Psoas muscle (tissue), 8 donors: ENCODE data around the gene NDC80. TPM values are rescaled to one million over a fixed set of nuclear protein-coding genes. Genes with fewer than 3 reads are reported as not detected.

Source experiments
- ATAC-seq, 4 donors: fragments of 200-7000 bp; cut with Tn5 transposase; one replicate each; pipeline ENCODE4 v1.9.1; 2020; ENCODE audit warnings: moderate library complexity in 3 of 4, mild to moderate bottlenecking in 2 of 4
- DNase-seq, 2 donors: peaks; one replicate each; pipeline ENCODE4 v3.0.0-alpha.2; 2020
- H3K27ac ChIP-seq: fragments of 200-600 bp; one replicate; pipeline ENCODE4 v1.8.0; 2022
- H3K27me3 ChIP-seq, 3 donors: fragments of 200-600 bp in 1 of 3; one replicate each; pipeline versions ENCODE4 v1.6.1 to v1.8.0; 2013 to 2022; ENCODE audit warnings: low read length in 2 of 3, mild to moderate bottlenecking in 2 of 3, moderate library complexity in 1 of 3; ENCODE audit not compliant: insufficient read depth in 3 of 3
- H3K36me3 ChIP-seq, 2 donors: fragments of 200-600 bp in 1 of 2; one replicate each; pipeline versions ENCODE4 v1.6.1 to v1.8.0; 2013 to 2022; ENCODE audit warnings: low read depth in 1 of 2, mild to moderate bottlenecking in 1 of 2, moderate library complexity in 1 of 2; ENCODE audit not compliant: insufficient read depth in 1 of 2
- H3K4me1 ChIP-seq: fragments of 200-600 bp; one replicate; pipeline ENCODE4 v1.8.0; 2022
- H3K4me3 ChIP-seq: fragments of 200-600 bp; one replicate; pipeline ENCODE4 v1.8.0; 2022; ENCODE audit warnings: mild to moderate bottlenecking
- H3K9me3 ChIP-seq: fragments of 200-600 bp; one replicate; pipeline ENCODE4 v1.8.0; 2022
- WGBS, 3 donors: extraction: QIAGEN DNeasy Blood & Tissue Kit; methylation state at CpG; one replicate each; pipeline versions ENCODE4 v1.1.6 to v1.1.7; 2013; 5-methylcytosine and 5-hydroxymethylcytosine counted together
- intact Hi-C, 2 donors: fragments of 100-400 bp; cut with DNase I; formaldehyde crosslinking; loops; one replicate each; pipeline versions ENCODE4 v1.11.0 to v1.14.2; 2022
- polyA plus RNA-seq, 3 donors: library from polyadenylated mRNA; stranded (reverse); fragments of 200-250 nt; gene quantifications; one replicate each; pipeline ENCODE4 v1.2.3, GENCODE V29; 2013
- total RNA-seq, 4 donors: library from RNA; stranded (reverse); fragmentation: NEBNext Ultra II Directional in 2 of 4; extraction: Animal tissue kit (Norgen Biotek cat#: 25700) in 2 of 4; gene quantifications; one replicate each; pipeline versions ENCODE4 v1.2.1 to v1.2.4, GENCODE V29; 2021 to 2023
- TF ChIP-seq, protein P1 (sequence below): fragments of 200-600 bp; IDR thresholded peaks from one replicate; pipeline ENCODE4 v1.8.0; 2022; ENCODE audit warnings: antibody characterized with exemption
- donor health status: healthy with polysubstance abuse.
- donor health status: DM: no; HTN: no; CAD: no; lungs with moderate emphysema.
- donor health status: Bipolar disorder and iron deficiency.
- donor health status: healthy.
- donor health status: DM: yes; HTN: yes; CAD: no.
- donor health status: DM: no; HTN: no; CAD: no.
- donor health status: DM: no; HTN: no; CAD: no.
- donor health status: DM: yes; HTN: yes; CAD: no.

The NDC80 gene
- total and polyA plus RNA-seq, 7 donors, result 0.12 to 0.42 (median 0.17) TPM; not detected in 2

DNA sequence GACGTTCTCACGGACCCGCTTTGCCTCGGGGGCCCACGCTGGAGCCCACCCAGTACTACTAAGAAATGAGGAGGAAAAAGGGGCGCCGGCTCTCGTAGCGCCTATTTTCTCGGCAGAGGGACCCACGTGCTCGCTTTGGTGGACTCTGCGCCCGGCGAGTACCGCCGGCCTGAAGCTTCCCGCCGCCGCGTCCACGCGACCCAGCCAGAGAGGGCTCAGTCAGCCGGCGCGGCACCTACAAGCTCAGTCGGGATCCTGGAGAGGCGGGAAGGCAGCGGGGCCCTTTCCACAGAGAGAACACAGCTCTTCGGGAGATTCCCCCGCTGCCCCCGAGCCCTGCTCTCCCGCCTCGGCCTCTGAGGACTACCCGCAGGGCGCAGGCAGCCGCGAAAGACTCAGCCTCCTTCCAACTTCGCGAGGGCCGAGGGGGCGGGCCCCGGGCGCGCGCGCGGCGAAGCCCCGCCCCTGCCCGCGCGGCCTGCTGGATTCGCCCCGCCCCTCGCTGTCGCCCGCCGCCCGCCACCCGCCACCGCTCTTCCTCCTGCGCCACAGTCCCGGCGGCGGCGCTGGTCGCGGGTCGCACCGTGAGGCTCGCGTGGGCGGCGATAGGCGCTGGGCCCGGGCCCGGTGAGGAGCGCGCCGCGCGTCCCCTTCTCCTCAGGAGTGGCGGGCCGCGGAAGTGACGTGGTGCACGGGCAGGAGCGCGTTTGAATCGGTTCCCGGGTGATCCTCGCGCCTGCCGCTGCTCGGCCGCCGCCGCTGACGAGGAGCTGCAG lies 84.0 kb downstream of the NDC80 start, which contains the start of gene SMCHD1:
Gene SMCHD1, plus strand, starts transcription at position 549 of the 776 bp plus-strand sequence. CDS start 350 bp downstream, outside the sequence.
- Histone ChIP-seq H3K4me3 (peak within 1 kb of the TSS; percentile 90), H3K27ac (peak within 1 kb of the TSS; percentile 96), H3K36me3 (no peaks in the 10 kb centered on the region), H3K4me1 (peaks cover 22% of the 10 kb centered on the region), H3K9me3 (no peaks in the 10 kb centered on the region), H3K27me3 (no peaks in the 10 kb centered on the region)
- peak; percentile 88 to 92 (median 91) for ATAC-seq
- intact Hi-C loops, result loop anchor here (5.0 to 10.0 kb wide), 3 partner anchors 83 to 592 kb away; partner anchors contain the start of genes METTL4 (in 1 of the 2), MYL12A (in 1 of the 2) and NDC80 (in 1 of the 2)
- DNase-seq, result peak; percentile 93 to 96
- WGBS, 3 donors, result 0 to 1% (median 1%) methylated on average over 68 to 99 of the region's 100 CpGs
- TF ChIP-seq, protein P1, sequence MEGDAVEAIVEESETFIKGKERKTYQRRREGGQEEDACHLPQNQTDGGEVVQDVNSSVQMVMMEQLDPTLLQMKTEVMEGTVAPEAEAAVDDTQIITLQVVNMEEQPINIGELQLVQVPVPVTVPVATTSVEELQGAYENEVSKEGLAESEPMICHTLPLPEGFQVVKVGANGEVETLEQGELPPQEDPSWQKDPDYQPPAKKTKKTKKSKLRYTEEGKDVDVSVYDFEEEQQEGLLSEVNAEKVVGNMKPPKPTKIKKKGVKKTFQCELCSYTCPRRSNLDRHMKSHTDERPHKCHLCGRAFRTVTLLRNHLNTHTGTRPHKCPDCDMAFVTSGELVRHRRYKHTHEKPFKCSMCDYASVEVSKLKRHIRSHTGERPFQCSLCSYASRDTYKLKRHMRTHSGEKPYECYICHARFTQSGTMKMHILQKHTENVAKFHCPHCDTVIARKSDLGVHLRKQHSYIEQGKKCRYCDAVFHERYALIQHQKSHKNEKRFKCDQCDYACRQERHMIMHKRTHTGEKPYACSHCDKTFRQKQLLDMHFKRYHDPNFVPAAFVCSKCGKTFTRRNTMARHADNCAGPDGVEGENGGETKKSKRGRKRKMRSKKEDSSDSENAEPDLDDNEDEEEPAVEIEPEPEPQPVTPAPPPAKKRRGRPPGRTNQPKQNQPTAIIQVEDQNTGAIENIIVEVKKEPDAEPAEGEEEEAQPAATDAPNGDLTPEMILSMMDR, result no peak

GRCh38 chr18:2655954-2656236 lies 84.5 kb downstream of the NDC80 start:
- H3K4me3 ChIP-seq, result peak overlapping the region; percentile 90
- peak overlapping the region; percentile 96 for H3K27ac ChIP-seq
- no peaks in the 10 kb centered on the region for H3K36me3 ChIP-seq
- no peaks in the 10 kb centered on the region for H3K27me3 ChIP-seq
- DNase-seq (peak; percentile 49 to 77), ATAC-seq (peak in 1 of 4 donors; percentile 17)
- intact Hi-C loops, result loop anchor here (5.0 to 10.0 kb wide), 3 partner anchors 84 to 591 kb away; partner anchors contain the start of genes METTL4 (in 1 of the 2), MYL12A (in 1 of the 2) and NDC80 (in 1 of the 2)
- WGBS, 3 donors, result 0% methylated on average over 27 to 37 of the region's 37 CpGs
- TF ChIP-seq, protein P1, result no peak
- no peaks in the 10 kb centered on the region for H3K9me3 ChIP-seq
- peaks cover 22% of the 10 kb centered on the region for H3K4me1 ChIP-seq

DNA sequence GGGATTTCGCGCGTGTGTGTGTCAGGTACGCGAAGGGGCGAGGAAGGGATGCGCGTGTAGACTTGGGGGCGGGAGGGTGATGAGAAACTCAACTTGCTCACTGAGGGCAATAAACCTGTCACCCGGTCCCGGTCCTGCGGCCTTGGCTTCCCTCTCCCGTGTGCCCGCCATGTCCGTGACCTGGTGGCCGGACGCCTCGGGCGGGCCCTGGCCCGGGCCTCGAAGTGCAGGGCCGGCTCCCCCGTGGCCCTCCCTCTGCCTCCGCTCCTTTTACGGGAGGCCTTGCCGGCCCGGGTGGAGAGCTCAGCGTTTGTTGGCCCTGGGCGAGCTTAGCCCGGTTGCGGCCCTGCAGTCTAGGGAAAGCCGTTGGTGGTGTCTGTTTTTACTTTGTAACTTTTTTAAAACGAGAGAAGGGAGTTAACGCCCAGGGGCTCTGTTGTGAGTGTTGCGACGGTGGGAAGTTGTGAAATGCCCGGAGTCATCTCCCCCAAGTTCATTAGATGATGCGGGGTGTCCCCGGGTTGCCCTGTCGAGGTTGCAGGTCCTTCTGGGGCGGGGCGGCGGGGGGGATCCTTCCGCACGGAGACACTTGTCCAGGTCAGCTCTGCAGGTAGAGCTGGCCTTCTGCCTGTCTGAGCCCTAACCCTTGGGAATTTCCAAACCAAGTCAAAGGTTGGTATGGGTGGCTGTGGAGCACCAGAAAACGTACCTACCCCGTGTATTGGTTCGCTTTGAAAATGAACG lies 85.1 kb downstream of the NDC80 start:
- ATAC-seq (peak; percentile 64 to 78 (median 72)), DNase-seq (peak; percentile 60 to 81)
- peak overlapping the region; percentile 90 for H3K4me3 ChIP-seq
- peaks cover 22% of the 10 kb centered on the region for H3K4me1 ChIP-seq
- 0 to 1% (median 0%) methylated on average over 40 to 49 of the region's 49 CpGs for WGBS, 3 donors
- TF ChIP-seq, protein P1, result no peak
- H3K27me3 ChIP-seq, result no peaks in the 10 kb centered on the region
- H3K27ac ChIP-seq, result peak overlapping the region; percentile 96
- no peaks in the 10 kb centered on the region for H3K9me3 ChIP-seq
- intact Hi-C loops, result loop anchor here (5.0 to 10.0 kb wide), 3 partner anchors 84 to 591 kb away; partner anchors contain the start of genes METTL4 (in 1 of the 2), MYL12A (in 1 of the 2) and NDC80 (in 1 of the 2)
- H3K36me3 ChIP-seq, result no peaks in the 10 kb centered on the region

DNA sequence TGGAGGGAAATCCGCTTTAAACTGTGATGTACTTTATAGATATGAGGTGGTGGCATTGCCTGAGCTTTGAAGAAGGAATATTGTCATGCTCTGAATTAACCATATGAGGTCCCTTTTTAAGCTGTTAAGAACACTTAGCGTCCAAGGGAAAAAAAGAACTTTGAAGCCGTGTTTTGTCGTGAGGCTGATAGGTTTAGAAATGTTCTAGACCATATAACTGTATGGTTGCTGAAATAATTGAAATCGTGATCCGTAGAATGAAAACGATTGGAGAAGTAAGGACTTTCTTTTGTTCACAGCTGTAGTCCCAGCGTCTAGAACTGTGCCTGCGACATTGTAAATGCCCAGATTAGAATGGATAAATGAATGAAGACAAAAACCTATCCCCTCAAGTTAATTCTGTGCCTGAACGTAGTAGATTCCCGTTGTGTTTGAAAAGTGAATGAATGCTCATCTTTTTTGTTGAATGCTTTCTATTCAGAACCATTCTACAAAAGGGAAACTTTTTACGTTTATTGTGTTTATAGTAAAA lies 85.7 kb downstream of the NDC80 start:
- intact Hi-C loops, result loop anchor here (5.0 to 10.0 kb wide), 3 partner anchors 85 to 590 kb away; partner anchors contain the start of genes METTL4 (in 1 of the 2), MYL12A (in 1 of the 2) and NDC80 (in 1 of the 2)
- Histone ChIP-seq H3K27me3 (no peaks in the 10 kb centered on the region), H3K4me1 (peaks cover 22% of the 10 kb centered on the region), H3K27ac (peak overlapping the region; percentile 96), H3K4me3 (peak overlapping the region; percentile 90), H3K36me3 (no peaks in the 10 kb centered on the region), H3K9me3 (no peaks in the 10 kb centered on the region)
- 6 to 8% (median 7%) methylated on average over 12 of the region's 12 CpGs for WGBS, 3 donors
- no peak for DNase-seq
- TF ChIP-seq, protein P1, result no peak
- ATAC-seq, result no peak
